Endothelial cell (in vitro differentiated cells): ENCODE measurements around the gene LRRC45. TPM values are rescaled to one million over a fixed set of nuclear protein-coding genes. Genes with fewer than 3 reads are reported as not detected.

Source experiments
- DNase-seq: peaks from one replicate; pipeline ENCODE4 v3.0.0; 2021; ENCODE audit warnings: low spot score
- H3K27ac Mint-ChIP-seq: one replicate; pipeline ENCODE4 v1.8.0; 2021; ENCODE audit warnings: mixed read lengths, inconsistent platforms; ENCODE audit not compliant: unreplicated experiment
- H3K27me3 Mint-ChIP-seq: one replicate; pipeline ENCODE4 v1.8.0; 2021; ENCODE audit warnings: mild to moderate bottlenecking, moderate library complexity, mixed read lengths, inconsistent platforms; ENCODE audit not compliant: unreplicated experiment
- H3K36me3 Mint-ChIP-seq: one replicate; pipeline ENCODE4 v1.8.0; 2021; ENCODE audit warnings: mild to moderate bottlenecking, low read depth, mixed read lengths, inconsistent platforms; ENCODE audit not compliant: unreplicated experiment
- H3K4me1 Mint-ChIP-seq: one replicate; pipeline ENCODE4 v1.8.0; 2021; ENCODE audit warnings: mild to moderate bottlenecking, mixed read lengths, inconsistent platforms; ENCODE audit not compliant: unreplicated experiment
- H3K4me3 Mint-ChIP-seq: one replicate; pipeline ENCODE4 v1.8.0; 2021; ENCODE audit warnings: mild to moderate bottlenecking, mixed read lengths, inconsistent platforms; ENCODE audit not compliant: unreplicated experiment
- H3K9me3 Mint-ChIP-seq: one replicate; pipeline ENCODE4 v1.8.0; 2021; ENCODE audit warnings: mixed read lengths, inconsistent platforms; ENCODE audit not compliant: unreplicated experiment
- total RNA-seq: library from RNA; stranded (reverse); fragmentation: NEBNext Ultra II Directional; extraction: Animal tissue kit (Norgen Biotek cat#: 25700); gene quantifications from one replicate; pipeline ENCODE4 v1.2.1, GENCODE V29; 2021; ENCODE audit not compliant: unreplicated experiment
- TF ChIP-seq, protein P1 (sequence below): fragments of 200-600 bp; sonication (generic); IDR thresholded peaks from one replicate; pipeline ENCODE4 v1.5.0; 2021; ENCODE audit warnings: antibody characterized with exemption; ENCODE audit not compliant: unreplicated experiment

LRRC45 gene
- total RNA-seq, 1 donor from 2014 or later = 12.2 TPM

GRCh38 chr17:81998212-81998611 lies 24.9 kb upstream of the LRRC45 start:
- Mint-ChIP-seq H3K27ac (no peak overlapping the region), H3K4me3 (no peak overlapping the region), H3K4me1 (peaks cover 6% of the 10 kb centered on the region), H3K9me3 (no peaks in the 10 kb centered on the region), H3K36me3 (no peaks in the 10 kb centered on the region), H3K27me3 (no peaks in the 10 kb centered on the region)
- no peak for DNase-seq
- TF ChIP-seq, protein P1, sequence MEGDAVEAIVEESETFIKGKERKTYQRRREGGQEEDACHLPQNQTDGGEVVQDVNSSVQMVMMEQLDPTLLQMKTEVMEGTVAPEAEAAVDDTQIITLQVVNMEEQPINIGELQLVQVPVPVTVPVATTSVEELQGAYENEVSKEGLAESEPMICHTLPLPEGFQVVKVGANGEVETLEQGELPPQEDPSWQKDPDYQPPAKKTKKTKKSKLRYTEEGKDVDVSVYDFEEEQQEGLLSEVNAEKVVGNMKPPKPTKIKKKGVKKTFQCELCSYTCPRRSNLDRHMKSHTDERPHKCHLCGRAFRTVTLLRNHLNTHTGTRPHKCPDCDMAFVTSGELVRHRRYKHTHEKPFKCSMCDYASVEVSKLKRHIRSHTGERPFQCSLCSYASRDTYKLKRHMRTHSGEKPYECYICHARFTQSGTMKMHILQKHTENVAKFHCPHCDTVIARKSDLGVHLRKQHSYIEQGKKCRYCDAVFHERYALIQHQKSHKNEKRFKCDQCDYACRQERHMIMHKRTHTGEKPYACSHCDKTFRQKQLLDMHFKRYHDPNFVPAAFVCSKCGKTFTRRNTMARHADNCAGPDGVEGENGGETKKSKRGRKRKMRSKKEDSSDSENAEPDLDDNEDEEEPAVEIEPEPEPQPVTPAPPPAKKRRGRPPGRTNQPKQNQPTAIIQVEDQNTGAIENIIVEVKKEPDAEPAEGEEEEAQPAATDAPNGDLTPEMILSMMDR = no peak

- DNase-seq = no peak
- peaks cover 6% of the 10 kb centered on the region for H3K4me1 Mint-ChIP-seq
- no peaks in the 10 kb centered on the region for H3K9me3 Mint-ChIP-seq
- H3K4me3 Mint-ChIP-seq = no peak overlapping the region
- no peaks in the 10 kb centered on the region for H3K27me3 Mint-ChIP-seq
- no peaks in the 10 kb centered on the region for H3K36me3 Mint-ChIP-seq
- TF ChIP-seq, protein P1 = no peak
- no peak overlapping the region for H3K27ac Mint-ChIP-seq
Measured at GRCh38 chr17:81998691-81999438, 24.2 kb upstream of the LRRC45 start.

DNA sequence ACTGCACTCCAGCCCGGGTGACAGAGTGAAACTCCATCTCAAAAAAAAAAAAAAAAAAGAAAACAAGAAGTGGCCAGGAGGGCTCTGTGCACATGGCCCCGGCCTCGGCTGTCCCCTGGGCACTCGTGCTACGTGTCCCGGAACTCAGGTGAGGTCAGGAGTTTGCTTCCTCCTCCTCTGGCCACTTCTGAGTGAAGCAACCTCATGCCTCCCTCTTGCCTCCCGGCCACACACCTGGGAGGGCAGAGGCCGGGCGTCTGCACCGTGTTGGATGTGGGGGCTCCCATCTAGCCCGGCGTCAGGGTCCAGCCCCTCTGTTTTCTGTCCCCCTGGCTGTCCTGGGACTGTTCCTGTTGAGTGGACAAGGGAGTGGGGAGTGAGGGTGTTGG lies 23.5 kb upstream of the LRRC45 start:
- H3K27ac Mint-ChIP-seq = no peak overlapping the region
- H3K9me3 Mint-ChIP-seq = no peaks in the 10 kb centered on the region
- no peak for DNase-seq
- no peaks in the 10 kb centered on the region for H3K27me3 Mint-ChIP-seq
- no peaks in the 10 kb centered on the region for H3K36me3 Mint-ChIP-seq
- no peak overlapping the region for H3K4me3 Mint-ChIP-seq
- TF ChIP-seq, protein P1 = no peak
- H3K4me1 Mint-ChIP-seq = peaks cover 6% of the 10 kb centered on the region

DNA sequence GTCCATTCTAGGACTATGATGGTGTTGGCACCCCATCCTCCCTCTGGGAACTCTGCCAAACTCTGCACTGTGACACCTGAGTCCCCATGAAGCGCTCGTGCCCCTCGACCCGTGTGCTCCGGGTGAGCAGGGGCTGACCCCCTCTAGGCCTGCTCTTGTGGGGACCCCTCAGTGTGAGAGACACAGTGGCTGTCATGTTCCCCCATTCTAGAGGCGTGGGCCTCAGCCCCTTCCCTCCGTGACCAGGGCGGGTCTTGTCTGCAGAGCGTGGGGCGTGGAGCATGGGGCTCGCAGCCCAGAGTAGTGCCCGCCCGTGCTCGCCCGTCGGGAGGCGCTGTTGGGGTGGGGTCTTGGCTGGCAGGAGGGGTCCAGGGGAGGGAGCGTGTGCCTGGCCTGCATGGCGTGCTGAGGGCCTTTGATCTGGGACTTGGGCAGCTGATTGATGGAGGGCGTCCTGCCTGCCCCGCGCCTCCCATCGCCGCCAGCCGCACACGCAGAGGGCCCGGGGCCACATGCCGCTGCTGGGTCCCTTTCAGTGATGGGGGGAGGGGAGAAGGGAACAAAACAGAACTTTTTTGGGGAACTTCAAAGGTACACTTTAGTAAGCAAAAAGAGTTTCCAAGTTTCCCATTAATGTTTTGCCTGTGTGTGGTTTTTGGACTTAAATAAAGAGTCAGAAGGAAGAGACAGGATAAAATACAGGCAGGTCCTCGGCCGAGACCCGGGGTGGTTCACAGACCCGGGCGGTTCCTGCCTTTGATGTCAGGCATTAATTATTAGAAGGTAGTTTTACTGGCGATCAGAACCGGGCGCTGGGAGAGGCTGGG lies 22.9 kb upstream of the LRRC45 start:
- no peak overlapping the region for H3K4me3 Mint-ChIP-seq
- TF ChIP-seq, protein P1 = no peak
- peaks cover 6% of the 10 kb centered on the region for H3K4me1 Mint-ChIP-seq
- H3K9me3 Mint-ChIP-seq = no peaks in the 10 kb centered on the region
- no peaks in the 10 kb centered on the region for H3K36me3 Mint-ChIP-seq
- H3K27me3 Mint-ChIP-seq = no peaks in the 10 kb centered on the region
- H3K27ac Mint-ChIP-seq = no peak overlapping the region
- no peak for DNase-seq
